Left cardiac atrium (tissue), 4 donors: ENCODE results near the gene PAPOLB. TPM values are rescaled to one million over a fixed set of nuclear protein-coding genes. Genes with fewer than 3 reads are reported as not detected.

Experiments
- ATAC-seq, 2 donors: fragments of 200-7000 bp; cut with Tn5 transposase; one replicate each; pipeline ENCODE4 v1.9.1; 2020; ENCODE audit warnings: mild to moderate bottlenecking in 2 of 2, moderate library complexity in 2 of 2
- DNase-seq: peaks from one replicate; pipeline ENCODE4 v3.0.0-alpha.2; 2020
- intact Hi-C, 2 donors: fragments of 100-400 bp; cut with DNase I; formaldehyde crosslinking; loops; one replicate each; pipeline versions ENCODE4 v1.14.1 to v1.15.1; 2022 to 2023
- total RNA-seq, 2 donors: library from RNA; stranded (reverse); fragmentation: NEBNext Ultra II Directional; extraction: Animal tissue kit (Norgen Biotek cat#: 25700); gene quantifications; one replicate each; pipeline ENCODE4 v1.2.1, GENCODE V29; 2021
- donor health status: DM: no; HTN: yes; CAD: no.
- donor health status: DM: no; HTN: yes; CAD: no; lungs with severe emphysema.
- donor health status: DM: yes; HTN: yes; CAD: no.
- donor health status: Dilated cardiomyopathy.

PAPOLB gene
- total RNA-seq, 2 donors from 2014 or later, result 0.06 to 0.26 TPM

DNA sequence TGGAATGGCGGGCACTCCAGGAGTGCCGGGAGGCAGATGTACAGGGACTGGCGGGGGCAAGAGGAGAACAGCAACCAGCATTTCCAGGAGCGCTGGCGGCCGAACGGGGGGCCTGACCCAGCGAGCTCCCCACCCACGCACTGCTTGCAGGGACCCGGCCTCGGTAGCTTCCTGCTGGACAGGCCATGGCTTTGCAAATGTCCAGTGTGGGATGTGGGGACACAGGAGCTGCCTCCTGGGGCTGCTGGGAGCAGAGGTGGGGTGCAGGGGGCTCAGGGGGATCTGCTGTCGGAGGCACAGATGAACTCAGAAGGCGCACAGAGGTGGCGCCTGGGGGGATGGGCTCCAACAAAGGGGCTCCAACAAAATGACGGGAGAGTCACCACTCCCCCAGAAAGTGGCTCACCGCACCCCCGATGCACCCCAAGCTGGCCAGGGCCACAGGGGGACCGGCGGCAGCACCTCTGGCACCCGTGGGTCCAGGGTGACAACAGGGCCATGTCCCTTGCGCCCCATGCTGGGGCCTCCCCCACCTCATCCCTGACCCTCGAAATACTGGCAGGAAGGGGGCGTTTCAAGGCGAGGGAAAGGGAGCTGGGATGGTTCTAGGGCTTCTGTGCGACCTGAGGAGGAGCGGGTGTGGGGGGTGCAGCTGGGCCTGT, 45.3 kb downstream of the PAPOLB start:
- no peak for ATAC-seq
- intact Hi-C loops, result no loop called here
- DNase-seq, result no peak

GRCh38 chr7:4815609-4816418, 46.0 kb downstream of the PAPOLB start:
- no peak for DNase-seq
- ATAC-seq, result no peak
- intact Hi-C loops, result no loop called here

DNA sequence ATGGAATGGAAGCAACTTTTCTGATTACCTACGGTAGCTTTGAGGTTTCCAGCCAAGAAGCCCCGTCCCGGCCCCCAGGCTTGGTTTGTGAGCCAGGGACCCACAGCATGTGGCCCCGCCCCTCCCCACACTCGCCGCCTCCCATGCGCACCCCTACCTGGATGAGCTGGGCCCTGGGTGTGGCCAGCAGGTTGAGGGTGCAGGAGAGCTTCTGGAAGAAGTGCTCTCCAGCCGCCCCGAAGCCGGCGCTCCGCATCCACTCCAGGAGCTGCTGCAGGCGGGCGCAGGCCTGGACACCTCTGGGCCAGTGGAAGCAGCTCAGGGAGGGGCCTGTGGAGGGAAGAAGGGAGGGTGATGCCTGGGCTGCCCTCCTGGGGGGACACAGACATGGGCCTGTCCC, 46.7 kb downstream of the PAPOLB start:
- no peak for DNase-seq
- no peak for ATAC-seq

DNA sequence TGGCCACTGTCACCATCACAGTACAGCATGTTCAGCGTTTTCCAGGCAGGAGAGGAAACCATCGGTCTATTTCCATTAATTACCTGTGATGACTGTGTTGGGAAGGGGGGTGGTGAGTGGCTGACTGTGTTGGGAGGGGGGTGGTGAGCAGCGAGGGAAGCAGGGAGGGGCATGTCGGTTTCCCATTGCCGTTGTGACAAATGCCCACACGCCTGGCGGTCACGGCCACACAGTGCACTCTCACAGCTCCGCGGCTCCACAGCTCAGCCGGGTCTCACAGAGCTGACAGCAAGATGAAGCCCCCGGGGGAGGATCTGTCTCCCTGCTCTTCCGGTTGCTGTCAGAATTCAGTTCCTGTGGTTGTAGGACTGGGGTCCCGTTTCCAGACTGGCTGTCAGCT, 47.4 kb downstream of the PAPOLB start:
- intact Hi-C loops, result no loop called here
- DNase-seq (no peak), ATAC-seq (no peak)

More for the DNA sequence above, 46.7 kb downstream of the PAPOLB start:
- intact Hi-C loops, result no loop called here

DNA sequence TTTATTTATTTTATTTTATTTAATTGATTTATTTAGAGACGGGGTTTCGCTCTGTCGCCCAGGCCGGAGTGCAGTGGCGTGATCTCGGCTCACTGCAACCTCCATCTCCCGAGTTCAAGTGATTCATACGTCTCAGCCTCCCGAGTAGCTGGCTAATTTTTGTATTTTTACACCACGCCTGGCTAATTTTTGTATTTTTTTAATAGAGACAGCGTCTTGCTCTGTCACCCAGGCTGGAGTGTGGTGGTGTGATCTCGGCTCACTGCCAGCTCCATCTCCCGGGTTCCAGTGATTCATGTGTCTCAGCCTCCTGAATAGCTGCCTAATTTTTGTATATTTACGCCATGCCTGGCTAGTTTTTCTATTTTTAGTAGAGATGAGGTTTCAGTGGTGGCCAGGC, 52.2 kb downstream of the PAPOLB start:
- no peak for DNase-seq
- no peak for ATAC-seq
- intact Hi-C loops, result no loop called here

DNA sequence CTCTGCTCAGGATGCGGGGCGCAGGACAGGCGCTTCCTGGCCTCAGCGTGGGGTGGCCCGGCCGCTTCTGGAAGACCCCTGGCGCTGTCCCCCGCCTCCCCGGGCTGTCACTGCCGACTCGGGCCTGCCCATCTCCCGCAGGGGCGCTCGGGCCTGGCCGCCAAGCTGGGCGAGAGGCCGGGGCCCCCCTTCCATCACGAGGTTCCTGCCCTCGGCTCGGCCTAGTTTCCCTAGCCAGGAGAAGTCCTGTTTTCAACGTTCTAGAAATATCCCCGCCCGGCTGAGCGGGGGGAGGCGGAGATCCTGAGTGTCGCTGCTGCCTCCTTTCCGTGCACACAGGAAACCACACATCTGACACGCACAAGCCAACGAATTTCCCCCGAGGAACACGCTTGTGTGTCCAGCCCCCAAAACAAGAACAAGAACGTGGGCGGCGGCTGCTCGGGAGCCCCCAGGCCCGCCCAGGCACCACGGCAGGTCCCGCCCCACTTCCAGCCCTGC, 52.7 kb downstream of the PAPOLB start:
- ATAC-seq (peak in 1 of 2 donors; percentile 31), DNase-seq (no peak)
- intact Hi-C loops, result no loop called here

DNA sequence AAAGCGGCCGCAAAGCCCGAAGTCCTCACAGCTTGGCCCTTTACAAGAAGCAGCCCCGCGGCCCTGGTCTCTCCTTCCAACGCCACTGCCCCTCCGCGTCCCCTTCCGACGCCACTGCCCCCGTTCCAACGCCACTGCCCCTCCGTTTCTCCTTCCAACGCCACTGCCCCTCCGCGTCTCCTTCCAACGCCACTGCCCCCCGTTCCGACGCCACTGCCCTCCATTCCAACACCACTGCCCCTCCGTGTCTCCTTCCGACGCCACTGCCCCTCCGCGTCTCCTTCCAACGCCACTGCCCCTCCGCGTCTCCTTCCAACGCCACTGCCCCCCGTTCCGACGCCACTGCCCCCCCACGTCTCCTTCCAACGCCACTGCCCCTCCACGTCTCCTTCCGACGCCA, 53.3 kb downstream of the PAPOLB start:
- ATAC-seq (no peak), DNase-seq (no peak)
- intact Hi-C loops, result no loop called here

GRCh38 chr7:4808026-4808425, 53.8 kb downstream of the PAPOLB start:
- peak; percentile 5 to 12 for ATAC-seq
- no peak for DNase-seq
- intact Hi-C loops, result no loop called here

Other genes with a start within 250 kb of the PAPOLB start
- 10 to 100 TPM; 17.5 to 22.1 TPM for gene FOXK1, start 179.7 kb downstream of the PAPOLB start, total RNA-seq
- gene AP5Z1, start 86.4 kb downstream of the PAPOLB start, total RNA-seq, result 10 to 100 TPM; 14.0 to 18.8 TPM
- 1 to 10 TPM; 6.8 to 7.8 TPM for gene RADIL, start 21.7 kb upstream of the PAPOLB start, total RNA-seq
- gene MMD2, start 97.2 kb upstream of the PAPOLB start, total RNA-seq, result not detected
- gene RBAK, start 183.8 kb upstream of the PAPOLB start, total RNA-seq, result 10 to 100 TPM in 1 of 2 donors, 1 to 10 TPM in 1; 7.1 to 10.6 TPM